HG02852 (cell line): ENCODE results near the gene RASSF5.
"Not testable (repeated sequence)": the region's sequence is repeated elsewhere in the genome, so short reads cannot be mapped to it uniquely, and the experiment has no call there.

Source experiments
- ATAC-seq: cut with Tn5 transposase; IDR thresholded peaks from one replicate; pipeline ENCODE4 v1.9.1; 2021; ENCODE audit warnings: mild to moderate bottlenecking, moderate library complexity; ENCODE audit not compliant: unreplicated experiment

The RASSF5 gene

GRCh38 chr1:206609229-206609991 is 102.1 kb downstream of the RASSF5 start:
- no peak for ATAC-seq

DNA sequence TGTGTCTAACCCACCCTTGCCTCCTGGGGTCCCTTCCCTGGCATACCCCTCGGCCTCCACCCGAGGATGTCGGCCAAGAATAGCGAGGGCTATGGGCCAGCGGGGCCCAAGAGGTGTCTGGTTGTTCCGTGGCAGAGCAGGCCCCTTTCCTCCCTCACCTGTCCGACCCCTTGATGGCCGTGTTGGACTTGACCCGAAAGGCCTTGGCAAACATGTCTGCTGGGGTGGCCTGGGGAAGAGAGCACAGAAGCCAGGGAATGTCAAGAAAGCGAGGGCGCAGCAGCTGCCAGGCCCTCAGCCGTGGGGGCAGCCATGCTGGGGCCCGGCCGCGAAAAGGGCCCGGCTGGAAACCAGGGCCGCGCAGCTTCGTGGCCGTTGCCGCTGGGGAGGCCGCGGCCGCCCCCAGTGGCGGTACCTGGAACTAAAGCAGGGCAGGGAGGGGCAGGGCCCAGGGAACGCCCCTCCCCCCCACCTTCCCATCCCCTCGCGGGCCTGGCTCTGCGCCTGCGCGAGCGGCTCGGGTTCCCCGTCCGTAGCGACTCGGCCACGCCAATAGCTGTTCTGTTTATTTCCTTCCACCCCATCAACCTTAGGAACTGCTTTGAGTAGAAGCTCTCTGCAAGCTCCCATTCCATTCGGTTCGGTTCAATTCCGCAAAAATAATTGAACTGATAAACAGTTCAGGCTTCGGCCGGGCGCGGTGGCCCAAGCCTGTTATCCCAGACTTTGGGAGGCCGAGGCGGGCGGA is 105.0 kb downstream of the RASSF5 start, which contains the start of gene EIF2D:
Gene EIF2D (minus strand): TSS at position 337 of the 748 bp plus-strand sequence. CDS start 123 bp downstream, at position 214.
- ATAC-seq, result peak; percentile 87

DNA sequence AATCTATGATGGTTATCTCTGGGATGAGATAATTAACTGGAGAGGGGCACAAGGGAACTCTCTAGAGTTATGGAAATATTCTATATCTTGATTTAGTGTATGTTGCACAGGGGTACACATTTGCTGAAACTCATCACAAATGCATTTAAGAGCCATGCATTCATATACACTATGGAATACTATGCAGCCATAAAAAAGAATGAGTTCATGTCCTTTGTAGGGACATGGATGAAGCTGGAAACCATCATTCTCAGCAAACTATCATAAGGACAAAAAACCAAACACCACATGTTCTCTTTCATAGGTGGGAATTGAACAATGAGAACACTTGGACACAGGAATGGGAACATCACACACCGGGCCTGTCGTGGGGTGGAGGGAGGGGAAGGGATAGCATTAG is 119.1 kb downstream of the RASSF5 start:
- ATAC-seq, result not testable (repeated sequence)

GRCh38 chr1:206628916-206629315 is 121.6 kb downstream of the RASSF5 start:
- ATAC-seq, result no peak

- no peak for ATAC-seq
Measured at GRCh38 chr1:206631085-206631509, 123.8 kb downstream of the RASSF5 start.

DNA sequence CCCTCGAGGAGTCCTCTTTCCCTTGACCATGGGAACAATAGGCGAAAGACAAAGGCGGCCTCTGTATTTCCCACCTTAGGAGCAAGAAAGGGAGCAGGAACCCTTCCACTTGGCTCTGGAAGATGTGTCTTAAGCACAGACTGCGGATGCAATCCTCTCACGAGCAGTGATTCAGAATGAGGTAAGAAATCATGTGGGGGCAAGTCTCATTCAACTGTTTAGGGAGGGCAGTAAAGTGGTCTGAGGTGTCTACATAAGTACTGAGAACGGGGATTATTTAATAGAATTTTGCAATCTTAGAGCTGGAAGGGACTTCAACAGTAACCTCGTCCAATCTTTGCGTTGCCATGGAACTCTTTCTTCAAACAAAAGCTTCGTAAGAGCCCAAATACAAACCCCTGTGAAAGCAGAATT is 126.4 kb downstream of the RASSF5 start:
- no peak for ATAC-seq

DNA sequence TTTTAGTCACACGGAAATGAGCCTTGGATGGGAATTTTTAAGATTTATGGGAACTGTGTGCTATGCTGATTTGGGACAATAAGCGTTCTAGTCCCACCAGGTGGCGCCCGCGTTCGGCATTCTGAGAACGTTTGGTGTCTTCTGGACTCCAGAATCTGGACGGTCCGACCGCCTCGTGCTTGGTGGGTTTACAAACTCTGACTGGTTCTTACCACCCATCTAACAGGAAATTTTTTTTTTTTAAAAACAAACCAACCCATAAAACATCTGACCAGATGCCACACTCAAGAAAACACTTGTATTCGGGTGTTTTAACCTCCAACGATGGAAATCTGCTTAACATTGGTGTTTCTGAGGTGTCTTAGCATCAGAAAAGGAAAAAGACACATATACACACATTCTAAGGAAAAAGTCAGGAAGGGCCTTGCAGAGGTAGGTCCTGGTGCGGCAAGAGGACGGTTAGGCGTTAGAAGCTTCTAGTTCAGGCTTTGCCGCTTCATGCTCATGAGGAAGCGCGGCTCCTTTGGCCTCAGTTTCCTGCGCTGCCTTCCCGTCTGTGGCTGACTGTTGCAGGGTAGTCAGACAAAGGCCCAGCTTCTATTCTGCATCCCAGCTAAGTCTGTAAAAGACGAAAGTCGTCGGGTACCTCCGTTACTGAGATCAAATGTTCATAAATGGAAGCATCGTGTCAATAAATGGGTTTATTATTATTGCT is 127.2 kb downstream of the RASSF5 start:
- no peak for ATAC-seq

GRCh38 chr1:206635080-206635977 is 128.0 kb downstream of the RASSF5 start, which contains the start of gene DYRK3:
Gene DYRK3, plus strand, starts transcription at chr1:206635536. Its CDS starts 168 bp downstream, at chr1:206635704.
- peak; percentile 90 for ATAC-seq

GRCh38 chr1:206635978-206636345 is 128.6 kb downstream of the RASSF5 start:
- no peak for ATAC-seq

DNA sequence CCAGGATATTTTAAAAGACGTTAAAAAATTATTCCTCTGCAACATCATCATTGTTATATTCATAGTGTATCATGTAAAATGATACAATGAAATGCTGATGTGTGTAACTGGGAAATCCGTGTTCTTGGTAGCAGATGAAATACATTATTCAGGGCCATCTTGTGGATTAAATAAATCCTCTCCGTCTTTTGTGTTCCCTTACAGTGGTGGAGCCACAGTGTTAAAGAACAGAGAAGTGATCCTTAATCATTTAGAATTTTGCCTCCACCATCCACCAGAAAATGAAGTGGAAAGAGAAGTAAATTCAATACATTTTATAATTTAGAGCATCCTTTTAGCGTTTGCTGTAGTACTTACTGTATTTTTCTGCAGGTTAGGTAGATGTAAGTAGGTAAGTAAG is 129.3 kb downstream of the RASSF5 start:
- ATAC-seq, result no peak

- no peak for ATAC-seq
Measured at GRCh38 chr1:206637605-206638004, 130.3 kb downstream of the RASSF5 start.
